PFSK-1 (cell line): ENCODE measurements around the gene KNOP1.

Experiments used
- FOXP2 ChIP-seq: optimal IDR thresholded peaks from 2 replicates; pipeline ENCODE3; 2011; ENCODE audit warnings: borderline replicate concordance, control low read depth, inconsistent platforms; ENCODE audit not compliant: insufficient read depth; ENCODE audit errors: extremely low read length, extremely low read depth
- POLR2AphosphoS5 ChIP-seq: IDR thresholded peaks from 2 replicates; pipeline ENCODE4 v1.6.1; 2012; ENCODE audit warnings: low read depth, mild to moderate bottlenecking, control low read depth, low read length, moderate library complexity
- REST ChIP-seq, 2 experiments: IDR thresholded peaks; 2 replicates each; pipeline versions ENCODE4 v1.6.1 to v1.8.0; 2011 to 2012; ENCODE audit warnings: low read depth in 2 of 2, low read length in 2 of 2, control low read depth in 1 of 2, inconsistent platforms in 1 of 2, mild to moderate bottlenecking in 1 of 2, moderate library complexity in 1 of 2; ENCODE audit not compliant: insufficient read depth in 1 of 2
- SIN3A ChIP-seq: IDR thresholded peaks from 2 replicates; pipeline ENCODE4 v1.6.1; 2012; ENCODE audit warnings: mild to moderate bottlenecking, low read length, moderate library complexity, borderline replicate concordance; ENCODE audit not compliant: insufficient read depth
- TAF1 ChIP-seq: IDR thresholded peaks from 2 replicates; pipeline ENCODE4 v1.6.1; 2012; ENCODE audit warnings: low read length, control low read depth, borderline replicate concordance; ENCODE audit not compliant: insufficient read depth

The KNOP1 gene

DNA sequence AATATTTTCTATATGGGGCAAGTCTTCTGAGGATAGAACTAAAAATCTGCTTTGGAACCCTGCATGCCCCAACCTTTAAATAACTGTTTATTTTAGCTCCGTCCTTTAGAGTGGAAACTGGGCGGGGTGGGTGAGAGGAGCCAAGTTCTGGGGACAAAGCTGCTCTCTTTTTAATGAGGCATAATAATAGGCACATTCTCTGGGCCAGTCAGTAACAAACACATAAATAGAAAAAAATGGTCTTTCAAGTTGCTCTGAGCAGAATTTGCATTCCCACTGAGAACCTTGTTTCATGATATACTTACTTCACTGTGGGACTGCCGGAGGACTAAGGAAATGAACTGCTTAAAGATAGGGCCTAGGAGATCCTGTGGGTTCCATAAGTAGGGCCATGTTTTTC is 51.5 kb downstream of the KNOP1 start:
- TF ChIP-seq SIN3A (no peak), TAF1 (no peak)

- TF ChIP-seq REST (IDR thresholded peaks at IDR 0.05; ENCODE audit: insufficient read depth in 1 of 2, low read depth in 2 of 2, low read length in 2 of 2): no peak
- no peak for TF ChIP-seq FOXP2
- no peak for TF ChIP-seq TAF1
- no peak for TF ChIP-seq POLR2AphosphoS5
- no peak for TF ChIP-seq SIN3A
Measured at GRCh38 chr16:19664166-19664565, 53.9 kb downstream of the KNOP1 start.

GRCh38 chr16:19662351-19662750 is 55.7 kb downstream of the KNOP1 start:
- no peak for TF ChIP-seq POLR2AphosphoS5

DNA sequence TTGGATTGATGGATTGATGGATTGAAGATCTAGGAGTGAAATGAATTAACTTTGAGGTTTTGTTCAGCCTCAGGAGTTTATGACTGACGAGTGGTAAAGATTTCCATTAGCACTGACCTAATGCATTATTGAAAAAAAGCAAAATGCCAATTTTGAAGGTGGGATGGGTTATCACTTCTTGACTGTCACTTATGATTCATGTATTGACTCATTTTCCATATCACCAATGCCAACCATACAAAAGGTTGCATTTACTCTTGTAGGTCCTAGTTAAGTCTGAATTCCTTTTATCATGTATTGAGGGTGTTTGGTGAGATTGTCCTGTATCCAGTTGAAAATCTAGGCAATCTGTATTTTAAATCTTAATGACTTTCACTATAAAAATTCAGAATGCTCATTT is 57.6 kb downstream of the KNOP1 start:
- TF ChIP-seq FOXP2 (no peak), TAF1 (no peak), SIN3A (no peak), REST (IDR thresholded peaks at IDR 0.05; ENCODE audit: insufficient read depth in 1 of 2, low read depth in 2 of 2, low read length in 2 of 2) (no peak), POLR2AphosphoS5 (no peak)

- TF ChIP-seq FOXP2: no peak
- no peak for TF ChIP-seq POLR2AphosphoS5
- TF ChIP-seq SIN3A: no peak
- TF ChIP-seq TAF1: no peak
- no peak for TF ChIP-seq REST (IDR thresholded peaks at IDR 0.05; ENCODE audit: insufficient read depth in 1 of 2, low read depth in 2 of 2, low read length in 2 of 2)
Measured at GRCh38 chr16:19659554-19659953, 58.5 kb downstream of the KNOP1 start.

GRCh38 chr16:19657831-19658230 is 60.2 kb downstream of the KNOP1 start:
- TF ChIP-seq SIN3A (no peak), TAF1 (no peak), REST (IDR thresholded peaks at IDR 0.05; ENCODE audit: insufficient read depth in 1 of 2, low read depth in 2 of 2, low read length in 2 of 2) (no peak), POLR2AphosphoS5 (no peak), FOXP2 (no peak)
